ENCODE results near the gene MECR.

GRCh38 chr1:29183287-29183686, 47.4 kb downstream of the MECR start:
- TF ChIP-seq CTCF (IDR thresholded peaks at IDR 0.05) (no peak), POLR2A (IDR thresholded peaks at IDR 0.05) (no peak)

Data from esophagus squamous epithelium (tissue), 4 donors.